Lower leg skin (tissue), 4 donors: ENCODE results near the gene SEC61A2. TPM values are rescaled to one million over a fixed set of nuclear protein-coding genes. Genes with fewer than 3 reads are reported as not detected.

Experiments
- DNase-seq, 2 donors: peaks; one replicate each; pipeline ENCODE4 v3.0.0-alpha.2; 2019; ENCODE audit warnings: low spot score in 2 of 2
- H3K4me3 ChIP-seq: fragments of 200-600 bp; sonication (generic); 2 replicates; pipeline ENCODE4 v1.5.1; 2017; ENCODE audit warnings: mild to moderate bottlenecking, low read depth; ENCODE audit not compliant: poor library complexity, severe bottlenecking
- POLR2A ChIP-seq, 2 donors: fragments of 450-650 bp; IDR thresholded peaks; one replicate each; pipeline ENCODE4 v1.6.1; 2016 to 2017; ENCODE audit warnings: antibody characterized with exemption in 2 of 2, mild to moderate bottlenecking in 1 of 2, moderate library complexity in 1 of 2
- WGBS, 2 donors: methylation state at CpG; one replicate each; pipeline ENCODE4 v1.1.5; 2018; 5-methylcytosine and 5-hydroxymethylcytosine counted together
- intact Hi-C: fragments of 100-400 bp; cut with DNase I; formaldehyde crosslinking; loops from one replicate; pipeline ENCODE4 v1.15.0; 2023; ENCODE audit warnings: low total_unique reads
- total RNA-seq, 4 donors: library from RNA; depleted of rRNA; stranded (reverse); fragments of >200 nt; gene quantifications; one replicate each; pipeline ENCODE4 v1.1.0, GENCODE V29; 2016
- TF ChIP-seq, protein P1 (sequence below), 3 donors: fragments of 450-650 bp; IDR thresholded peaks; one replicate each; pipeline ENCODE4 v1.5.1; 2016; ENCODE audit warnings: antibody characterized with exemption in 3 of 3, mild to moderate bottlenecking in 3 of 3, moderate library complexity in 2 of 3

The SEC61A2 gene
- total RNA-seq, 4 donors from 2014 or later: 5.3 to 14.5 (median 6.8) TPM

DNA sequence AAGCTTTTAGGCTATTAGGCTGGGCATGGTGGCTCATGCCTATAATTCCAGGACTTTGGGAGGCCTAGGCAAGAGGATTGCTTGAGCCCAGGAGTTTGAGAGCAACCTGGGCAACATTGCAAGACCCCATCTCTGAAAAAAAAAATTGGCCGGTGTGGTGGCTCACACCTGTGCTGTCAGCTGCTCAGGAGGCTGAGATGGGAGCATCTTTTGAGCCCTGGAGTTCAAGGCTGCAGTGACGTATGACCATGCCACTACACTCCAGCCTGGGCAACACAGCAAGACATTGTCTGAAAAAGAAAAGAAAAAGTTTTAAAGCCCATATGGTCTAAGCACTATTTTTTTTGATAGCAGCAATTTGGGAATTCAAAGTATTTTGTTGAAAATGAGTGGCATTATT lies 15.8 kb upstream of the SEC61A2 start:
- 96 to 97% methylated on average over 2 of the region's 2 CpGs for WGBS, 2 donors
- intact Hi-C loops: loop anchor here (10.0 kb wide), 1 partner anchor 969 kb away; no protein-coding TSS in a partner anchor
- no peak for TF ChIP-seq POLR2A (IDR thresholded peaks at IDR 0.05)
- TF ChIP-seq, protein P1, sequence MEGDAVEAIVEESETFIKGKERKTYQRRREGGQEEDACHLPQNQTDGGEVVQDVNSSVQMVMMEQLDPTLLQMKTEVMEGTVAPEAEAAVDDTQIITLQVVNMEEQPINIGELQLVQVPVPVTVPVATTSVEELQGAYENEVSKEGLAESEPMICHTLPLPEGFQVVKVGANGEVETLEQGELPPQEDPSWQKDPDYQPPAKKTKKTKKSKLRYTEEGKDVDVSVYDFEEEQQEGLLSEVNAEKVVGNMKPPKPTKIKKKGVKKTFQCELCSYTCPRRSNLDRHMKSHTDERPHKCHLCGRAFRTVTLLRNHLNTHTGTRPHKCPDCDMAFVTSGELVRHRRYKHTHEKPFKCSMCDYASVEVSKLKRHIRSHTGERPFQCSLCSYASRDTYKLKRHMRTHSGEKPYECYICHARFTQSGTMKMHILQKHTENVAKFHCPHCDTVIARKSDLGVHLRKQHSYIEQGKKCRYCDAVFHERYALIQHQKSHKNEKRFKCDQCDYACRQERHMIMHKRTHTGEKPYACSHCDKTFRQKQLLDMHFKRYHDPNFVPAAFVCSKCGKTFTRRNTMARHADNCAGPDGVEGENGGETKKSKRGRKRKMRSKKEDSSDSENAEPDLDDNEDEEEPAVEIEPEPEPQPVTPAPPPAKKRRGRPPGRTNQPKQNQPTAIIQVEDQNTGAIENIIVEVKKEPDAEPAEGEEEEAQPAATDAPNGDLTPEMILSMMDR (IDR thresholded peaks at IDR 0.05): no peak
- no peak overlapping the region for H3K4me3 ChIP-seq
- no peak for DNase-seq

DNA sequence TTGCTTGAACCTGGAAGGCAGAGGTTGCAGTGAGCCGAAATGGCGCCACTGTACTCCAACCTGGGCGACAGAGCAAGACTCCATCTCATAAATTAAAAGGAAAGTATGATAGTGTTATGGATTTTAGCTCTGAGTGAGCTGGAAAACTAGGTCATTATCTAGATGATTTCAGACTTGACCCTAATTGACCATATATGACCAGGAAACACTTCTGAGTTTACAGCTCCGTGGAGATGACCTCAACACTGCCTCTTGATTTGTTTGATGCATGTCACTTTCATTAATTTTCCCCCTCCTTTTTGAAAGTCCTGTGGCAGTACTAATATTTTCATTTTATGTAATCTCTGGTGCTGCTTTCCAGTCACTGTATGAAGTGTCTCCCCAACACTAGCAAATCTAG lies 7.8 kb upstream of the SEC61A2 start:
- no peak for DNase-seq
- 87 to 94% methylated on average over 4 of the region's 4 CpGs for WGBS, 2 donors
- TF ChIP-seq POLR2A (IDR thresholded peaks at IDR 0.05): no peak
- TF ChIP-seq, protein P1 (IDR thresholded peaks at IDR 0.05): no peak
- intact Hi-C loops: no loop called here
- no peak overlapping the region for H3K4me3 ChIP-seq

- intact Hi-C loops: no loop called here
- peak overlapping the region; percentile 81 for H3K4me3 ChIP-seq
- WGBS, 2 donors: 21 to 29% methylated on average over 11 of the region's 11 CpGs
- DNase-seq: no peak
- TF ChIP-seq, protein P1 (IDR thresholded peaks at IDR 0.05): no peak
- TF ChIP-seq POLR2A (IDR thresholded peaks at IDR 0.05): no peak
Observed at GRCh38 chr10:12130237-12130872, 878 bp downstream of the SEC61A2 start.

- no peak overlapping the region for H3K4me3 ChIP-seq
- no peak for DNase-seq
- TF ChIP-seq, protein P1 (IDR thresholded peaks at IDR 0.05): no peak
- TF ChIP-seq POLR2A (IDR thresholded peaks at IDR 0.05): no peak
- intact Hi-C loops: no loop called here
- 92 to 94% methylated on average over 3 of the region's 3 CpGs for WGBS, 2 donors
Observed at GRCh38 chr10:12135631-12136030, 6.2 kb downstream of the SEC61A2 start.

GRCh38 chr10:12140038-12140437 lies 10.6 kb downstream of the SEC61A2 start:
- DNase-seq: no peak
- TF ChIP-seq, protein P1 (IDR thresholded peaks at IDR 0.05): no peak
- no peak for TF ChIP-seq POLR2A (IDR thresholded peaks at IDR 0.05)
- 85 to 97% methylated on average over 1 of the region's 1 CpG for WGBS, 2 donors
- intact Hi-C loops: no loop called here
- H3K4me3 ChIP-seq: no peak overlapping the region

DNA sequence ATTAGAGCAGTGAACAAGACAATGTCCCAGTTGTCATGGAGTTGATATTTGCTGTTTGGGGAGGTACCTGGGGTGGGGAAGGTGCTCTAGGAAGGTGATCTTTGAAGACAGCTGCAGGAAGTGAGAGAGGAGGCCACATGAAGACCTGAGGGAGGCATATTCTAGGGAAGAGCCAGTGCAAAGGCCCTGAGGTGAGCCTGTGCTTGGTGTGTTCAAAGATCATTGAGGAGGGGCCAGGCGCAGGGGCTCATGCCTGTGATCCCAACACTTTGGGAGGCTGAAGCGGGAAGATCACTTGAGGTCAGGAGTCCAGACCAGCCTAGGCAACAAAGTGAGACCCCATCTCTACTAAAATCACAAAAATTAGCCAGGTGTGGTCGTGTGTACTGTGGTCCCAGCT lies 15.1 kb downstream of the SEC61A2 start:
- no peak overlapping the region for H3K4me3 ChIP-seq
- TF ChIP-seq, protein P1 (IDR thresholded peaks at IDR 0.05): no peak
- no peak for TF ChIP-seq POLR2A (IDR thresholded peaks at IDR 0.05)
- DNase-seq: no peak
- intact Hi-C loops: no loop called here
- WGBS, 2 donors: 100% methylated on average over 3 of the region's 3 CpGs
